CD8-positive, alpha-beta memory T cell (primary cell): ENCODE results near the gene ROGDI. TPM values are rescaled to one million over a fixed set of nuclear protein-coding genes. Genes with fewer than 3 reads are reported as not detected.

Experiments
- CTCF ChIA-PET: fragments of 350-600 bp; sonication (Branson Sonifier 250); formaldehyde crosslinking; loops from one replicate; lab custom pipeline; 2021; ENCODE audit warnings: antibody characterized with exemption; lab: Charles Lee
- POLR2A ChIA-PET: fragments of 350-600 bp; sonication (Branson Sonifier 250); formaldehyde crosslinking; loops from one replicate; lab custom pipeline; 2021; ENCODE audit warnings: antibody characterized with exemption; lab: Charles Lee
- DNase-seq, 5 donors: peaks; one replicate each; pipeline versions ENCODE4 v3.0.0 to v3.0.0-alpha.2; 2020 to 2022; ENCODE audit warnings: mixed read lengths in 1 of 5
- H3K27ac ChIP-seq: one replicate; pipeline ENCODE4 v1.7.0; 2013; ENCODE audit warnings: low read depth, mild to moderate bottlenecking, low read length, moderate library complexity
- H3K27me3 ChIP-seq: 2 replicates; pipeline ENCODE4 v1.7.0; 2013; ENCODE audit warnings: low read length, mild to moderate bottlenecking; ENCODE audit not compliant: insufficient read depth, poor library complexity, severe bottlenecking
- H3K36me3 ChIP-seq: 2 replicates; pipeline ENCODE4 v1.7.0; 2013; ENCODE audit warnings: mild to moderate bottlenecking, low read length, moderate library complexity; ENCODE audit not compliant: insufficient read depth
- H3K4me1 ChIP-seq: 2 replicates; pipeline ENCODE4 v1.7.0; 2013; ENCODE audit warnings: mild to moderate bottlenecking, low read length, moderate library complexity; ENCODE audit not compliant: insufficient read depth
- H3K4me3 ChIP-seq: 2 replicates; pipeline ENCODE4 v1.7.0; 2013; ENCODE audit warnings: mild to moderate bottlenecking, low read length
- H3K9me3 ChIP-seq: 2 replicates; pipeline ENCODE4 v1.7.0; 2013; ENCODE audit warnings: mild to moderate bottlenecking, low read length
- H3K27ac Mint-ChIP-seq, 8 donors: one replicate each; pipeline ENCODE4 v1.8.0; 2020 to 2021; ENCODE audit warnings: mixed read lengths in 8 of 8, mild to moderate bottlenecking in 6 of 8, inconsistent platforms in 3 of 8, moderate library complexity in 3 of 8
- H3K27me3 Mint-ChIP-seq, 2 donors: one replicate each; pipeline ENCODE4 v1.8.0; 2020 to 2021; ENCODE audit warnings: mixed read lengths in 2 of 2, mild to moderate bottlenecking in 1 of 2, moderate library complexity in 1 of 2
- H3K36me3 Mint-ChIP-seq, 3 donors: one replicate each; pipeline ENCODE4 v1.8.0; 2020 to 2021; ENCODE audit warnings: mixed read lengths in 3 of 3, inconsistent platforms in 1 of 3, mild to moderate bottlenecking in 1 of 3
- H3K4me1 Mint-ChIP-seq, 3 donors: one replicate each; pipeline ENCODE4 v1.8.0; 2020 to 2021; ENCODE audit warnings: mixed read lengths in 3 of 3, inconsistent platforms in 1 of 3, mild to moderate bottlenecking in 1 of 3
- H3K4me3 Mint-ChIP-seq, 7 donors: one replicate each; pipeline ENCODE4 v1.8.0; 2020 to 2021; ENCODE audit warnings: mixed read lengths in 7 of 7, mild to moderate bottlenecking in 6 of 7, moderate library complexity in 4 of 7, inconsistent platforms in 2 of 7
- H3K9me3 Mint-ChIP-seq, 5 donors: one replicate each; pipeline ENCODE4 v1.8.0; 2020 to 2022; ENCODE audit warnings: mixed read lengths in 5 of 5, mild to moderate bottlenecking in 3 of 5, moderate library complexity in 2 of 5, inconsistent platforms in 1 of 5
- polyA plus RNA-seq: library from polyadenylated mRNA; unstranded; fragments of 300-500 nt; fragmentation: Illumina TruSeq; gene quantifications from one replicate; pipeline ENCODE4 v1.2.3, GENCODE V29; 2021
- total RNA-seq, 2 experiments: library from RNA; stranded (reverse); gene quantifications; one replicate each; pipeline ENCODE4 v1.2.3, GENCODE V29; 2021

Gene ROGDI
- total and polyA plus RNA-seq, 3 experiments from 2014 or later: 7.4 to 8.1 (median 7.8) TPM

- CTCF ChIA-PET: interaction anchor here (1.9 kb wide), 1 partner anchor 33 kb away, joined by 6 read pairs; no protein-coding TSS in a partner anchor
- Mint-ChIP-seq H3K4me1 (peaks cover 9 to 25% (median 10%) of the 10 kb centered on the region in 3 donors), H3K9me3 (no peaks in the 10 kb centered on the region), H3K4me3 (peak overlapping the region; percentile 82 to 95 (median 84)), H3K27ac (peak overlapping the region; percentile 72 to 93 (median 82)), H3K36me3 (peaks cover 0 to 18% (median 3%) of the 10 kb centered on the region in 3 donors), H3K27me3 (no peaks in the 10 kb centered on the region)
- Histone ChIP-seq H3K4me1 (peaks cover 16% of the 10 kb centered on the region), H3K27ac (peak overlapping the region; percentile 75), H3K36me3 (no peaks in the 10 kb centered on the region), H3K9me3 (no peaks in the 10 kb centered on the region), H3K27me3 (no peaks in the 10 kb centered on the region), H3K4me3 (peak overlapping the region; percentile 65)
- peak in 1 of 5 donors; percentile 19 for DNase-seq
- POLR2A ChIA-PET: interaction anchor here (0.6 to 2.4 kb wide), 3 partner anchors 34 to 114 kb away, joined by 4 to 14 read pairs (median 13); partner anchors contain the start of genes ANKS3, DNAAF8 and ZNF500
Measured at GRCh38 chr16:4801051-4801961, 1.1 kb downstream of the ROGDI start.

- POLR2A ChIA-PET: no interaction called here
- H3K27me3 Mint-ChIP-seq: no peaks in the 10 kb centered on the region
- peaks cover 9 to 25% (median 10%) of the 10 kb centered on the region in 3 donors for H3K4me1 Mint-ChIP-seq
- CTCF ChIA-PET: no interaction called here
- H3K27ac Mint-ChIP-seq: peak overlapping the region in 6 of 8 donors; percentile 43 to 93 (median 66)
- no peaks in the 10 kb centered on the region for H3K9me3 Mint-ChIP-seq
- no peaks in the 10 kb centered on the region for H3K27me3 ChIP-seq
- peak overlapping the region; percentile 24 to 95 (median 56) for H3K4me3 Mint-ChIP-seq
- no peaks in the 10 kb centered on the region for H3K36me3 ChIP-seq
- H3K27ac ChIP-seq: no peak overlapping the region
- no peak for DNase-seq
- H3K36me3 Mint-ChIP-seq: peaks cover 0 to 14% (median 3%) of the 10 kb centered on the region in 3 donors
- H3K4me1 ChIP-seq: peaks cover 16% of the 10 kb centered on the region
- H3K9me3 ChIP-seq: no peaks in the 10 kb centered on the region
- H3K4me3 ChIP-seq: no peak overlapping the region
Measured at GRCh38 chr16:4800290-4801041, 2.0 kb downstream of the ROGDI start.

GRCh38 chr16:4799171-4799855 lies 3.1 kb downstream of the ROGDI start:
- POLR2A ChIA-PET: no interaction called here
- CTCF ChIA-PET: no interaction called here
- H3K27me3 Mint-ChIP-seq: no peaks in the 10 kb centered on the region

GRCh38 chr16:4798456-4798855 lies 4.0 kb downstream of the ROGDI start:
- Mint-ChIP-seq H3K27ac (no peak overlapping the region), H3K4me3 (no peak overlapping the region), H3K27me3 (no peaks in the 10 kb centered on the region), H3K4me1 (peaks cover 7 to 22% (median 9%) of the 10 kb centered on the region in 3 donors), H3K9me3 (no peaks in the 10 kb centered on the region), H3K36me3 (peaks cover 0 to 2% (median 1%) of the 10 kb centered on the region in 3 donors)
- ChIA-PET CTCF (no interaction called here), POLR2A (no interaction called here)
- Histone ChIP-seq H3K4me1 (peaks cover 16% of the 10 kb centered on the region), H3K9me3 (no peaks in the 10 kb centered on the region), H3K4me3 (no peak overlapping the region), H3K27me3 (no peaks in the 10 kb centered on the region), H3K27ac (no peak overlapping the region), H3K36me3 (no peaks in the 10 kb centered on the region)
- DNase-seq: no peak

More at GRCh38 chr16:4799171-4799855, 3.1 kb downstream of the ROGDI start:
- H3K27ac ChIP-seq: no peak overlapping the region
- DNase-seq: no peak
- Mint-ChIP-seq H3K27ac (peak overlapping the region in 2 of 8 donors; percentile 7 to 56), H3K36me3 (peaks cover 0 to 3% (median 2%) of the 10 kb centered on the region in 3 donors), H3K4me3 (peak overlapping the region in 2 of 7 donors; percentile 19 to 46), H3K9me3 (no peaks in the 10 kb centered on the region), H3K4me1 (peaks cover 9 to 25% (median 10%) of the 10 kb centered on the region in 3 donors)
- H3K4me1 ChIP-seq: peaks cover 16% of the 10 kb centered on the region
- no peak overlapping the region for H3K4me3 ChIP-seq
- H3K27me3 ChIP-seq: no peaks in the 10 kb centered on the region
- no peaks in the 10 kb centered on the region for H3K9me3 ChIP-seq
- H3K36me3 ChIP-seq: no peaks in the 10 kb centered on the region

GRCh38 chr16:4797805-4798252 lies 4.6 kb downstream of the ROGDI start:
- Mint-ChIP-seq H3K4me1 (peaks cover under 1 to 15% (median 4%) of the 10 kb centered on the region in 3 donors), H3K36me3 (peaks cover 0 to 2% (median under 1%) of the 10 kb centered on the region in 3 donors), H3K27ac (no peak overlapping the region), H3K4me3 (no peak overlapping the region), H3K9me3 (no peaks in the 10 kb centered on the region), H3K27me3 (no peaks in the 10 kb centered on the region)
- Histone ChIP-seq H3K27ac (no peak overlapping the region), H3K4me1 (peaks cover 16% of the 10 kb centered on the region), H3K36me3 (no peaks in the 10 kb centered on the region), H3K27me3 (no peaks in the 10 kb centered on the region), H3K4me3 (no peak overlapping the region), H3K9me3 (no peaks in the 10 kb centered on the region)
- ChIA-PET CTCF (no interaction called here), POLR2A (no interaction called here)
- no peak for DNase-seq

GRCh38 chr16:4796982-4797804 lies 5.2 kb downstream of the ROGDI start:
- Histone ChIP-seq H3K27ac (no peak overlapping the region), H3K4me3 (no peak overlapping the region), H3K4me1 (peaks cover 16% of the 10 kb centered on the region), H3K36me3 (no peaks in the 10 kb centered on the region), H3K9me3 (no peaks in the 10 kb centered on the region), H3K27me3 (no peaks in the 10 kb centered on the region)
- ChIA-PET CTCF (no interaction called here), POLR2A (no interaction called here)
- no peak for DNase-seq
- Mint-ChIP-seq H3K4me3 (no peak overlapping the region), H3K27me3 (no peaks in the 10 kb centered on the region), H3K4me1 (peaks cover 0 to 14% (median 4%) of the 10 kb centered on the region in 3 donors), H3K27ac (no peak overlapping the region), H3K36me3 (peaks cover 0 to 2% (median 0%) of the 10 kb centered on the region in 3 donors), H3K9me3 (no peaks in the 10 kb centered on the region)
